ENCODE results near the gene PDLIM5.

- TF ChIP-seq POLR2AphosphoS5 (IDR thresholded peaks at IDR 0.05; ENCODE audit: insufficient read depth in 1 of 2, low read depth in 1 of 2) (no peak), CTCF (IDR thresholded peaks at IDR 0.05) (no peak)
Measured at GRCh38 chr4:94671113-94671512, 219.4 kb downstream of the PDLIM5 start.

All from vagina (tissue), 2 donors.